AG10803 (cell line): ENCODE measurements around the gene KIF25.

Experiments
- DNase-seq: peaks from one replicate; pipeline ENCODE4 v3.0.0; 2010; ENCODE audit warnings: low read depth
- H3K4me3 ChIP-seq: 2 replicates; pipeline ENCODE4 v1.5.1; 2011; ENCODE audit warnings: mild to moderate bottlenecking, low read length, control low read depth
- TF ChIP-seq, protein P1 (sequence below): conservative IDR thresholded peaks from 2 replicates; pipeline ENCODE4 v1.5.1; 2011; ENCODE audit warnings: mild to moderate bottlenecking, low read length, control low read depth, inconsistent platforms

The KIF25 gene

DNA sequence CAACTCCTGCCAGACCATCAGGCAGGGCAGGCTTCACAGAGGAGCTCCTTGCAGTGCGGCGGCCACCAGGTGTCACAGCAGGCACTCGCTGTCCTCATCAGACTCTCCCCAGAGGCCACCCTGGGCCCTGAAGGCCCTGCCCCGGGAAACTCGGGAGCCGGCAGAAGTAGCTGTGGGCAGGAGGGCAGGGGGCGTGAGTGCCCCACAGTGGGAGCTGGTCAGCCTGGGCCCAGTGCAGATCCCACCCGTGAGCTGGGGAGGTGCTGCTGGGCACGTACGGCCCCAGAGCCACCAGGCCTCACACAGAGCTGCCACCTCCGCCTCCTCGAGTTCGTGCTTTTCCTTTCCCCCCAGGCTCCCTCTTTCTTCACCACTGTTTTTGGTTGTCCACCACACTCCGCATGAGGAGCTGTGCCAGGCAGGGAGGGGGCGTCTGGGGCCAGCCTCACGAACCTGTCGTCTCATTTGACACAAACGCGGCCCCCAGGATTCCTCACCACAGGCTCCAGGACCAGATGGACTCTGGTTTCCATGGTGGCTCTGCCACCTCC, 47.7 kb downstream of the KIF25 start:
- H3K4me3 ChIP-seq, result no peak overlapping the region
- no peak for DNase-seq
- TF ChIP-seq, protein P1, sequence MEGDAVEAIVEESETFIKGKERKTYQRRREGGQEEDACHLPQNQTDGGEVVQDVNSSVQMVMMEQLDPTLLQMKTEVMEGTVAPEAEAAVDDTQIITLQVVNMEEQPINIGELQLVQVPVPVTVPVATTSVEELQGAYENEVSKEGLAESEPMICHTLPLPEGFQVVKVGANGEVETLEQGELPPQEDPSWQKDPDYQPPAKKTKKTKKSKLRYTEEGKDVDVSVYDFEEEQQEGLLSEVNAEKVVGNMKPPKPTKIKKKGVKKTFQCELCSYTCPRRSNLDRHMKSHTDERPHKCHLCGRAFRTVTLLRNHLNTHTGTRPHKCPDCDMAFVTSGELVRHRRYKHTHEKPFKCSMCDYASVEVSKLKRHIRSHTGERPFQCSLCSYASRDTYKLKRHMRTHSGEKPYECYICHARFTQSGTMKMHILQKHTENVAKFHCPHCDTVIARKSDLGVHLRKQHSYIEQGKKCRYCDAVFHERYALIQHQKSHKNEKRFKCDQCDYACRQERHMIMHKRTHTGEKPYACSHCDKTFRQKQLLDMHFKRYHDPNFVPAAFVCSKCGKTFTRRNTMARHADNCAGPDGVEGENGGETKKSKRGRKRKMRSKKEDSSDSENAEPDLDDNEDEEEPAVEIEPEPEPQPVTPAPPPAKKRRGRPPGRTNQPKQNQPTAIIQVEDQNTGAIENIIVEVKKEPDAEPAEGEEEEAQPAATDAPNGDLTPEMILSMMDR, result no peak

DNA sequence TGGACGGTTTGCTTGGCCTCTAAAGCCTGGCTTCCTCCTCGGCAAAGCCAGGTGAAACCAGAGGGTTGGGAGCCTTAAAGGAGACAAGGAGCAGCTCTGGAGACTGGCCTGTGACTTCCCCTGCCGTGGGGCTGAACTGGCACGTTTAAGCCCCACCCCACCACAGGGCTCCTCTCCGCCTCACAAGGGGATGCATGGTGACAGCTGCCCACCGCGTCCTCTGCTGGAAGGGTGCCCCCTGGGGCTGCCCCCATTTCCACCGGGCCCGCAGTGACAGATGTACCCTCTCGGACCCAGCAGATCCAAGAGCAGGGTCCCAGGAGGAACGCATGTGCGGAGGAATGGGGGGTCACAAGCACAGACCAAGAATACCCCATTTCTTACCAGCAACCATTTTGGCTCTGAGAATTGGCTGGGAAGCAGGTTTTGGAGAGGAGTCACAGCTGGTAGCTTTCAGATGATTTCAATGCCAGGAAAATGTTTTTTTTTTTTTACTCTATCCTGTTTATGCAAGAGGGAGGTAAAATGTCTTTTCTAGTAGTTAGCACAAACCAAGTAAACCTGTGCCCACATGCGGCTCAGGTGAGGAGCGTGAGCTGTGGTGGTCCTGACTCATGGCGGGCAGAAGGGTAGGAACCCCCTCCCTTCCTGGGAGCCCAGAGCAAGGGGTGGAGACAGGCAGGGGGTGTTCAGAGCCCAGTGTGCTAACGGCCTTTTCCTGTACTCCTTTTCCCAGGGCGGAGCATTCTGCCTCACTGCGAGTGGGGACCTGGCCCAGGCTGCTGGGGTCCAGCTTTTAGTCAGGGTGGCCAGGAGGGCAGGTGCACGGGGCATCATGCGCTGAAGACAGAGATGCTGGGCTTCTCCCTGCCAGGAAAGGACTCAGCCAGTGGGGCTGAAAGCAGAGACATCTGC, 48.5 kb downstream of the KIF25 start:
- TF ChIP-seq, protein P1, result no peak
- no peak for DNase-seq
- no peak overlapping the region for H3K4me3 ChIP-seq

DNA sequence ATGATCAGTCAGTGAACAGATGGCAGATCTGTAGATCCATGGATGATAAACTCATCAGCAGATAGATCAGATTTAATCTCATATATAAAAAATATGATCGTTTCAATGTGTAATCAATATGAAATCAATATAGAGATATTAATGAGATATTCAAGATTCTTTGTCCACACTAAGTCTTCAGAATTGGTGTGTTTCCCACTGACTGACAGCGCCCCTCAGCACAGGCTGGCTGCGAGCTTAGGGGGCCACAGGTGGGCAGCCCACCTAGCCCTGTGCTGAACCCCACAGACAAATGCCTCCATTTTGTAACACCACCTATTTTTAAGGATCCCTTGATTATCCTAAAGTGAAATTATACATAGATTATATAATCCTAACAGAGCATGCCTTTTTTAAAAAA, 49.2 kb downstream of the KIF25 start:
- TF ChIP-seq, protein P1, result no peak
- DNase-seq, result no peak

DNA sequence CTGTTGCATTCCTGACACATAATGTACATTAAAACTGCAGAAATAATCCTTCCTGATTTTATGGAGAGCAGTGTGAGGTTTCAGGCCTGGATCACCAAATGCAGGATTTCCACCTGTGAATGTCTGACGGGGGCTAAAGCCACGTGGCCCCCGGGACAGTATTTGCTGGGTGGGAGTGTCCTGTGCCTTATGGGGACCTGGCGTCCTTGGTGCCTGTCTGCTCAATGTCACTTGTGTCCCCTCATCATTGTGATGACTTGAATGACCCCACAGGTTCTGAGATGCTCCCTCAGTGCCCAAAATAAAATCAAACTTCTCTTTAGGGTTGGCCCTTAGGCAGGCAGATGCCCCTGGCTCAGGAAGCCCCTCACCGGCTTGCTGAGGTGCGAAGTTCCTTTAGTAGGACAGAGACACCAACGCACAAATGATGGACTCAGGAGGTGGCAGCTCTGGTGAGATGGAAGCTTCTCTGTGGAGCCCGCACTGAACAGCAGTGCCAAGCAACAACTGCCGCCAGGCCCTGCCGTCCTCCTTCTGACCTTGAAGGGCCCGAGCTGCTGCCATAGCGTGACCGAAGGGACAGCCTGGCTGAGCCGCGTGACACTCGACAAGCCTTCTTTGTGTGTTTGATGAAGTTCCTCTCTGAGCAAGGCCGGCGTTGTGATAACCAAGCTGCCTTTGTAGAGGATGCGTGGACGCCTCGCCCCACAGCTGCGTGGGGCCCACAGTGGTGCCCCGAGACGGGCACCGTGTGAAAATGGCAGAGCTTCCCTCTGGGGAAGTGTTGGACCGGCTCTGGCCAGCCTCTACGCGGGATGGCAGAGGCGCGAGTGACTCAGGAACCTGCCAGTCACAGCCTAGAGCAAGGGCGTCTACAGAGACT, 50.6 kb downstream of the KIF25 start:
- TF ChIP-seq, protein P1, result no peak
- no peak overlapping the region for H3K4me3 ChIP-seq
- no peak for DNase-seq

More for the DNA sequence above, 49.2 kb downstream of the KIF25 start:
- no peak overlapping the region for H3K4me3 ChIP-seq

DNA sequence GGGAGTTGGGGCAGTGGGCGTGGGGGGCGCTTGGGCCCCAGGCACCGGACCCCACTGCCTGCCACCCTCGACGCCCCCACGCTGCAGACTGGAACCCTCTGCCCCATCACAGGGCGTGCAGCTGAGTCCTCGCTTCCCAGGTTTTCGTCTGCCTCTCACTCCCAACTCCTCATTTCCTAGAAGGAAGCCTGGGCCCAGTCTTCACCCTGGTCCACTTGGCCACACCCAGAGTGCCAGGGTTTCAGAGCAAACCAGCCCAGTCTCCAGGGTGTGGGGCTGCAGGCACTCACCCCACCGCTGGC, 51.2 kb downstream of the KIF25 start:
- TF ChIP-seq, protein P1, result no peak
- no peak for DNase-seq
- H3K4me3 ChIP-seq, result no peak overlapping the region

DNA sequence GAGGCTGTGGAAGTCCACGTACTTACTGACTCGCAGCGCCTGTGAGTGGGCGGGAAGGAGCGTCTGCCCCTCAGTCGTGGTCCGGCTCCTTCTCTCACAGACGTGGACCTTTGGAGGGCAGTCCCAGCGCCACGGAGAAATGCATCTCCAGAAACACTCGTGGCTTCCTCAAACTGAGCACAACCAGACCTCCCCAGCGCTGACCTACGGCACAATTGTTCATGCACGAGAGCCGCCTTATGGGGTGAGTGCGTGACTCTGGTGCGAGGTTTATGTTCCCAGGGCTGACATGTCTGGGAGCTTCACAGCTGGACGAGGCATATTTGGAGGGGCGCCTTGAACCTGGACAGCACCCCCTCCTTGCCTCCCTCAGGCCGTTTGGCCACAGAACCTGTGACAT, 51.8 kb downstream of the KIF25 start:
- no peak for DNase-seq
- H3K4me3 ChIP-seq, result no peak overlapping the region
- TF ChIP-seq, protein P1, result no peak
